ENCODE data around the gene CCDC86.

The CCDC86 gene

GRCh38 chr11:60876168-60876485, 34.2 kb downstream of the CCDC86 start:
- DNase-seq (ENCODE audit: low read depth) = no peak
- TF ChIP-seq MAX (IDR thresholded peaks at IDR 0.05; ENCODE audit: low read depth, low read length) (no peak), CTCF (IDR thresholded peaks at IDR 0.05; ENCODE audit: low read depth, low read length) (no peak), POLR2A (IDR thresholded peaks at IDR 0.05; ENCODE audit: extremely low read depth, insufficient read length) (no peak), MYC (IDR thresholded peaks at IDR 0.05; ENCODE audit: low read depth, low read length) (no peak)
- H3K4me3 ChIP-seq (ENCODE audit: low read depth, low read length) = no peak overlapping the region

- no peak overlapping the region for H3K4me3 ChIP-seq (ENCODE audit: low read depth, low read length)
- no peak for DNase-seq (ENCODE audit: low read depth)
- TF ChIP-seq POLR2A (IDR thresholded peaks at IDR 0.05; ENCODE audit: extremely low read depth, insufficient read length) (no peak), MAX (IDR thresholded peaks at IDR 0.05; ENCODE audit: low read depth, low read length) (no peak), MYC (IDR thresholded peaks at IDR 0.05; ENCODE audit: low read depth, low read length) (no peak), CTCF (IDR thresholded peaks at IDR 0.05; ENCODE audit: low read depth, low read length) (no peak)
Measured at GRCh38 chr11:60878245-60879101, 36.6 kb downstream of the CCDC86 start.

- no peak overlapping the region for H3K4me3 ChIP-seq (ENCODE audit: low read depth, low read length)
- TF ChIP-seq POLR2A (IDR thresholded peaks at IDR 0.05; ENCODE audit: extremely low read depth, insufficient read length) = no peak
- TF ChIP-seq MYC (IDR thresholded peaks at IDR 0.05; ENCODE audit: low read depth, low read length) = no peak
- no peak for TF ChIP-seq CTCF (IDR thresholded peaks at IDR 0.05; ENCODE audit: low read depth, low read length)
- DNase-seq (ENCODE audit: low read depth) = no peak
Measured at GRCh38 chr11:60879104-60879503, 37.2 kb downstream of the CCDC86 start.

GRCh38 chr11:60879971-60880588, 38.2 kb downstream of the CCDC86 start:
- TF ChIP-seq MYC (IDR thresholded peaks at IDR 0.05; ENCODE audit: low read depth, low read length) (no peak), MAX (IDR thresholded peaks at IDR 0.05; ENCODE audit: low read depth, low read length) (no peak), POLR2A (IDR thresholded peaks at IDR 0.05; ENCODE audit: extremely low read depth, insufficient read length) (no peak), CTCF (IDR thresholded peaks at IDR 0.05; ENCODE audit: low read depth, low read length) (no peak)
- DNase-seq (ENCODE audit: low read depth) = no peak
- H3K4me3 ChIP-seq (ENCODE audit: low read depth, low read length) = no peak overlapping the region

- DNase-seq (ENCODE audit: low read depth) = no peak
Measured at GRCh38 chr11:60880643-60881282, 38.9 kb downstream of the CCDC86 start.

GRCh38 chr11:60887556-60887955, 45.6 kb downstream of the CCDC86 start:
- peak; percentile 74 for DNase-seq (ENCODE audit: low read depth)
- H3K4me3 ChIP-seq (ENCODE audit: low read depth, low read length) = no peak overlapping the region
- TF ChIP-seq MYC (IDR thresholded peaks at IDR 0.05; ENCODE audit: low read depth, low read length) = peak; percentile 41; the same call in 1 of the 2 replicates
- peak; percentile 63 for TF ChIP-seq CTCF (IDR thresholded peaks at IDR 0.05; ENCODE audit: low read depth, low read length)
- 0 out of 2 replicates have a peak, but pooled peaks have one; percentile 27 for TF ChIP-seq MAX (IDR thresholded peaks at IDR 0.05; ENCODE audit: low read depth, low read length)
- TF ChIP-seq POLR2A (IDR thresholded peaks at IDR 0.05; ENCODE audit: extremely low read depth, insufficient read length) = no peak

More at GRCh38 chr11:60880643-60881282, 38.9 kb downstream of the CCDC86 start:
- no peak for TF ChIP-seq MAX (IDR thresholded peaks at IDR 0.05; ENCODE audit: low read depth, low read length)
- H3K4me3 ChIP-seq (ENCODE audit: low read depth, low read length) = no peak overlapping the region
